Measurements from ENCODE around the gene KIAA1217.

- TF ChIP-seq CTCF (IDR thresholded peaks at IDR 0.05), result no peak
- no peak for TF ChIP-seq USF2 (IDR thresholded peaks at IDR 0.05)
- TF ChIP-seq JUN (IDR thresholded peaks at IDR 0.05), result no peak
- no peak for TF ChIP-seq HMGXB4 (CRISPR knock-in tag; IDR thresholded peaks at IDR 0.05; ENCODE audit: borderline replicate concordance)
These were observed 6.3 kb downstream of the KIAA1217 start for GRCh38 chr10:24215196-24215595.
